ENCODE results near the gene MAVS.

Gene MAVS

GRCh38 chr20:3922983-3923339 lies 76.3 kb downstream of the MAVS start:
- TF ChIP-seq POLR2A (IDR thresholded peaks at IDR 0.05; ENCODE audit: extremely low read depth, insufficient read length), result no peak
- no peak for TF ChIP-seq MAX (IDR thresholded peaks at IDR 0.05; ENCODE audit: low read depth, low read length)
- no peak for TF ChIP-seq CTCF (IDR thresholded peaks at IDR 0.05; ENCODE audit: low read depth, low read length)
- TF ChIP-seq MYC (IDR thresholded peaks at IDR 0.05; ENCODE audit: low read depth, low read length), result no peak
- no peak overlapping the region for H3K4me3 ChIP-seq (ENCODE audit: low read depth, low read length)
- DNase-seq (ENCODE audit: low read depth), result no peak

DNA sequence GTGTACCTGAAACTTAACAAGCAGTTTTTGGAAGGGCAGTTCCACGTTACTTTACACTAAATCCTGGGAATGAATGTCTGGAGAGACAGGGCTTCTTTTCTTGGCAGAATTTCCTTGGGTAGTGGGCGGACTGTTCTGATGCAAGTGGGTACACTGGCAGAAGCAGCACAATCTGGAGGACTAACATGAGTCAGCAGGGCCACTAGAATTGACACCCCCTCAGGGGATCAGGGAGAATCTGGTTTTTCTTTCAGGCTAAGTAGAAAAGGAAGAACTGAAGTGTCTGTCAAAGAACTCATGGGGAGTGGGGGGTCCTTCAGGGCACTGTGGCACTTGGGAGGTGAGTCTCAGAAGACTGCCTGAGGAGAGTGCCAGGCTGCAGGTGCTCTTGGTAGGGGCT lies 77.2 kb downstream of the MAVS start:
- DNase-seq (ENCODE audit: low read depth), result peak; percentile 46
- TF ChIP-seq CTCF (IDR thresholded peaks at IDR 0.05; ENCODE audit: low read depth, low read length) (no peak), MAX (IDR thresholded peaks at IDR 0.05; ENCODE audit: low read depth, low read length) (no peak), MYC (IDR thresholded peaks at IDR 0.05; ENCODE audit: low read depth, low read length) (no peak), POLR2A (IDR thresholded peaks at IDR 0.05; ENCODE audit: extremely low read depth, insufficient read length) (no peak)
- H3K4me3 ChIP-seq (ENCODE audit: low read depth, low read length), result no peak overlapping the region

GRCh38 chr20:3924304-3925112 lies 77.9 kb downstream of the MAVS start:
- TF ChIP-seq CTCF (IDR thresholded peaks at IDR 0.05; ENCODE audit: low read depth, low read length) (no peak), POLR2A (IDR thresholded peaks at IDR 0.05; ENCODE audit: extremely low read depth, insufficient read length) (no peak), MAX (IDR thresholded peaks at IDR 0.05; ENCODE audit: low read depth, low read length) (no peak), MYC (IDR thresholded peaks at IDR 0.05; ENCODE audit: low read depth, low read length) (no peak)
- no peak for DNase-seq (ENCODE audit: low read depth)
- H3K4me3 ChIP-seq (ENCODE audit: low read depth, low read length), result no peak overlapping the region

DNA sequence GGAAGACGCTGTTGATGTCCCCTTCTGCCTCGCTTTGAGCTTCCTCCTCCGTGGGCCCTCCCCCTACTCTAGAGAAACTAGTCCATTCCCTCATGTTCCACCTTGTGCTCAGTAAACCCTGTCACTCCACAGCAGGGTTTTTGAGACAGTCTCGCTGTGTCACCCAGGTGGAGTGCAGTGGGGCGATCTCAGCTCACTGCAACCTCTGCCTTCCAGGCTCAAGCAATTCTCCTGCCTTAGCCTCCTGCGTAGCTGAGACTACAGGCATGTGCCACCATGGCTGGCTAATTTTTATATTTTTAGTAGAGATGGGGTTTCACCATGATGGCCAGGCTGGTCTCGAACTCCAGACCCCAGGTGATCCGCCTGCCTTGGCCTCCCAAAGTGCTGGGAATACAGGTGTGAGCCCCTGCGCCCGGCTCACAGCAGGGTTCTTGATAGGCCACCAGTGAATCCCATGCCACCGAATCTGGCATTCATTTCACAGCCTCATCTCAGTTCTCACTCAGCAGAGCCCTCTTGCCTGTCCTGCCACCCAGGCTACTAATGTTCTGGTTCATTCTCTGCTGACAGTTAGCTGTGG lies 78.6 kb downstream of the MAVS start:
- no peak overlapping the region for H3K4me3 ChIP-seq (ENCODE audit: low read depth, low read length)
- DNase-seq (ENCODE audit: low read depth), result no peak
- TF ChIP-seq MAX (IDR thresholded peaks at IDR 0.05; ENCODE audit: low read depth, low read length), result no peak
- no peak for TF ChIP-seq CTCF (IDR thresholded peaks at IDR 0.05; ENCODE audit: low read depth, low read length)
- TF ChIP-seq POLR2A (IDR thresholded peaks at IDR 0.05; ENCODE audit: extremely low read depth, insufficient read length), result no peak
- no peak for TF ChIP-seq MYC (IDR thresholded peaks at IDR 0.05; ENCODE audit: low read depth, low read length)
